Heart right ventricle (tissue), 16 donors: Measurements from ENCODE around the gene STAB2. TPM values are rescaled to one million over a fixed set of nuclear protein-coding genes. Genes with fewer than 3 reads are reported as not detected.

ENCODE experiments used
- ATAC-seq, 8 donors: fragments of 200-7000 bp; cut with Tn5 transposase; one replicate each; pipeline ENCODE4 v1.9.1; 2020; ENCODE audit warnings: mild to moderate bottlenecking in 8 of 8, moderate library complexity in 8 of 8, moderate number of reproducible peaks in 1 of 8
- DNase-seq, 2 donors: peaks; one replicate each; pipeline ENCODE4 v3.0.0-alpha.2; 2020
- H3K27ac ChIP-seq, 10 donors: fragments of 200-600 bp; sonication (generic) in 2 of 10; one replicate each; pipeline versions ENCODE4 v1.5.0 to v1.8.0; 2020 to 2022; ENCODE audit warnings: mild to moderate bottlenecking in 3 of 10
- H3K27me3 ChIP-seq, 7 donors: fragments of 200-600 bp; one replicate each; pipeline ENCODE4 v1.8.0; 2021 to 2022; ENCODE audit warnings: mild to moderate bottlenecking in 2 of 7
- H3K36me3 ChIP-seq, 9 donors: fragments of 200-600 bp; sonication (generic) in 1 of 9; one replicate each; pipeline versions ENCODE4 v1.5.0 to v1.8.0; 2020 to 2022; ENCODE audit warnings: mild to moderate bottlenecking in 2 of 9
- H3K4me1 ChIP-seq, 9 donors: fragments of 200-600 bp; sonication (generic) in 1 of 9; one replicate each; pipeline versions ENCODE4 v1.5.0 to v1.8.0; 2020 to 2022; ENCODE audit warnings: mild to moderate bottlenecking in 4 of 9
- H3K4me3 ChIP-seq, 10 donors: fragments of 200-600 bp; sonication (generic) in 2 of 10; one replicate each; pipeline versions ENCODE4 v1.5.0 to v1.8.0; 2020 to 2022; ENCODE audit warnings: mild to moderate bottlenecking in 7 of 10, moderate library complexity in 2 of 10
- H3K9me3 ChIP-seq, 11 donors: fragments of 200-600 bp in 10 of 11; sonication (generic) in 2 of 11; one replicate each; pipeline versions ENCODE4 v1.5.0 to v1.8.0; 2013 to 2022; ENCODE audit warnings: mild to moderate bottlenecking in 2 of 11, control low read depth in 1 of 11, moderate library complexity in 1 of 11
- CTCF ChIP-seq, 9 donors: fragments of 200-600 bp; sonication (generic) in 2 of 9; IDR thresholded peaks; one replicate each; pipeline versions ENCODE4 v1.5.0 to v1.8.0; 2021 to 2022; ENCODE audit warnings: antibody characterized with exemption in 9 of 9, mild to moderate bottlenecking in 5 of 9, moderate library complexity in 1 of 9
- WGBS, 2 donors: extraction: QIAGEN DNeasy Blood & Tissue Kit; methylation state at CpG; one replicate each; pipeline ENCODE4 v1.1.7; 2013; ENCODE audit warnings: inconsistent platforms in 1 of 2; 5-methylcytosine and 5-hydroxymethylcytosine counted together
- intact Hi-C, 10 donors: fragments of 100-400 bp; cut with DNase I; formaldehyde crosslinking; loops; one replicate each; pipeline versions ENCODE4 v1.11.1 to v1.14.2; 2022
- polyA plus RNA-seq, 2 donors: library from polyadenylated mRNA; stranded (reverse); fragments of 200-250 nt; gene quantifications; one replicate each; pipeline ENCODE4 v1.2.3, GENCODE V29; 2013
- total RNA-seq, 10 donors: library from RNA; stranded (reverse); fragmentation: NEBNext Ultra II Directional in 3 of 10; extraction: Animal tissue kit (Norgen Biotek cat#: 25700) in 3 of 10; gene quantifications; one replicate each; pipeline versions ENCODE4 v1.2.1 to v1.2.4, GENCODE V29; 2021 to 2023
- donor health status: Arrhythmogenic right ventricular cardiomyopathy.
- donor health status: ischemic (EF 13 %, LVEDD 7.1; RV severe dilation, severe dysfunction).
- donor health status: healthy with polysubstance abuse.
- donor health status: DM: no; HTN: yes; CAD: no.
- donor health status: DM: no; HTN: no; CAD: no.
- donor health status: ischemic (EF 25% LVEDD 6.9; RV normal size, moderate dysfunction).
- donor health status: ischemic (EF 25% LVEDD 5.7; RV mildly dilated, moderate dysfunction).
- donor health status: healthy.
- donor health status: DM: yes; HTN: yes; CAD: no.
- donor health status: Ischemic cardiomyopathy.
- donor health status: ischemic (EF 35%, LVEDD 5.7; RV mildly dilated, moderate dysfunction).
- donor health status: nonischemic (EF 11% LVEDD 7.7; RV severe dilation, severe dysfunction).
- donor health status: DM: yes; HTN: yes; CAD: no.
- donor health status: PGD.
- donor health status: ischemic (EF 29% LVEDD 5.4; RV normal size, mild dysfunction).
- donor health status: nonischemic (EF 23%, LVEDD 6.1; RV moderate dilation, normal function).

The STAB2 gene
- total and polyA plus RNA-seq, 12 donors, result 0.01 to 0.50 (median 0.17) TPM; not detected in 3

GRCh38 chr12:103769240-103769945, 182.3 kb downstream of the STAB2 start:
- DNase-seq (no peak), ATAC-seq (peak in 1 of 8 donors; percentile 55)
- intact Hi-C loops, result no loop called here
- Histone ChIP-seq H3K4me1 (peaks cover 0 to 19% (median 2%) of the 10 kb centered on the region in 9 donors), H3K36me3 (peaks cover 0 to 13% (median 0%) of the 10 kb centered on the region in 9 donors), H3K27ac (no peak overlapping the region), H3K27me3 (no peaks in the 10 kb centered on the region), H3K4me3 (no peak overlapping the region), H3K9me3 (no peaks in the 10 kb centered on the region)
- 92% methylated on average over 9 of the region's 9 CpGs for WGBS, 2 donors
- TF ChIP-seq CTCF (IDR thresholded peaks at IDR 0.05), result no peak

GRCh38 chr12:103771466-103771865, 184.4 kb downstream of the STAB2 start:
- peaks cover 0 to 8% (median 0%) of the 10 kb centered on the region in 9 donors for H3K36me3 ChIP-seq
- intact Hi-C loops, result loop anchor here in 1 of 10 donors (5.0 kb wide), 1 partner anchor 101 kb away; no protein-coding TSS in a partner anchor

GRCh38 chr12:103772367-103773108, 185.5 kb downstream of the STAB2 start:
- WGBS, 2 donors, result 79 to 84% methylated on average over 7 of the region's 7 CpGs
- Histone ChIP-seq H3K27me3 (no peaks in the 10 kb centered on the region), H3K9me3 (no peaks in the 10 kb centered on the region), H3K27ac (no peak overlapping the region), H3K4me3 (no peak overlapping the region), H3K4me1 (peaks cover 0 to 19% (median 2%) of the 10 kb centered on the region in 9 donors), H3K36me3 (peaks cover 0 to 18% (median 0%) of the 10 kb centered on the region in 9 donors)
- ATAC-seq (peak in 2 of 8 donors; percentile 9 to 11), DNase-seq (no peak)
- intact Hi-C loops, result loop anchor here in 1 of 10 donors (5.0 kb wide), 1 partner anchor 100 kb away; no protein-coding TSS in a partner anchor
- no peak for TF ChIP-seq CTCF (IDR thresholded peaks at IDR 0.05)

More at GRCh38 chr12:103771466-103771865, 184.4 kb downstream of the STAB2 start:
- Histone ChIP-seq H3K27me3 (no peaks in the 10 kb centered on the region), H3K4me1 (peaks cover 0 to 19% (median 2%) of the 10 kb centered on the region in 9 donors), H3K9me3 (no peaks in the 10 kb centered on the region), H3K27ac (no peak overlapping the region), H3K4me3 (no peak overlapping the region)
- peak in 7 of 9 donors; percentile 26 to 56 (median 34) for TF ChIP-seq CTCF (IDR thresholded peaks at IDR 0.05)
- WGBS, 2 donors, result 36 to 49% methylated on average over 3 of the region's 3 CpGs
- ATAC-seq (peak in 6 of 8 donors; percentile 33 to 62 (median 45)), DNase-seq (peak in 1 of 2 donors; percentile 18)
